ENCODE measurements around the gene THOC6.

THOC6 gene

GRCh38 chr16:3047387-3047720 lies 23.5 kb downstream of the THOC6 start:
- no peaks in the 10 kb centered on the region for H3K79me2 ChIP-seq (ENCODE audit: low read length)
- no peak for DNase-seq
- peaks cover 92% of the 10 kb centered on the region for H3K27me3 ChIP-seq (replicated peaks; ENCODE audit: insufficient read depth, low read length)
- 0 out of 2 replicates have a peak, but pooled peaks cover 5% of the 10 kb centered on the region for H3K4me1 ChIP-seq (ENCODE audit: low read length)
- TF ChIP-seq CTCF (IDR thresholded peaks at IDR 0.05; ENCODE audit: low read length) (no peak), EZH2phosphoT487 (IDR thresholded peaks at IDR 0.05; ENCODE audit: low read length) (no peak), EZH2 (optimal IDR thresholded peaks at IDR 0.05; ENCODE audit: low read depth, low read length) (no peak)
- H2AFZ ChIP-seq (ENCODE audit: low read length) = no peak overlapping the region
- H3K4me2 ChIP-seq (ENCODE audit: low read depth, low read length) = no peak overlapping the region
- H3K9me3 ChIP-seq (replicated peaks; ENCODE audit: insufficient read depth, low read length) = no peaks in the 10 kb centered on the region
- no peaks in the 10 kb centered on the region for H4K20me1 ChIP-seq (ENCODE audit: insufficient read depth, low read length)
- no peaks in the 10 kb centered on the region for H3K9me2 ChIP-seq (replicated peaks; ENCODE audit: insufficient read depth, low read length)
- H3K4me3 ChIP-seq (ENCODE audit: low read length) = no peak overlapping the region
- H3K9ac ChIP-seq (ENCODE audit: low read length) = no peak overlapping the region
- H3K36me3 ChIP-seq (replicated peaks; ENCODE audit: insufficient read depth, low read length) = no peaks in the 10 kb centered on the region
- no peak overlapping the region for H3K27ac ChIP-seq (ENCODE audit: low read length)
- H3F3A ChIP-seq (ENCODE audit: insufficient read depth, low read length) = no peaks in the 10 kb centered on the region

- no peak for DNase-seq
- Histone ChIP-seq H3K4me3 (ENCODE audit: low read length) (no peak overlapping the region), H3K79me2 (ENCODE audit: low read length) (no peaks in the 10 kb centered on the region), H3K9me3 (replicated peaks; ENCODE audit: insufficient read depth, low read length) (no peaks in the 10 kb centered on the region), H3K4me2 (ENCODE audit: low read depth, low read length) (no peak overlapping the region), H4K20me1 (ENCODE audit: insufficient read depth, low read length) (no peaks in the 10 kb centered on the region), H3K36me3 (replicated peaks; ENCODE audit: insufficient read depth, low read length) (no peaks in the 10 kb centered on the region), H2AFZ (ENCODE audit: low read length) (no peak overlapping the region), H3K4me1 (ENCODE audit: low read length) (0 out of 2 replicates have a peak, but pooled peaks cover 5% of the 10 kb centered on the region), H3K27ac (ENCODE audit: low read length) (no peak overlapping the region), H3K9me2 (replicated peaks; ENCODE audit: insufficient read depth, low read length) (no peaks in the 10 kb centered on the region), H3K9ac (ENCODE audit: low read length) (no peak overlapping the region), H3F3A (ENCODE audit: insufficient read depth, low read length) (no peaks in the 10 kb centered on the region), H3K27me3 (replicated peaks; ENCODE audit: insufficient read depth, low read length) (peaks cover 72% of the 10 kb centered on the region)
- TF ChIP-seq CTCF (IDR thresholded peaks at IDR 0.05; ENCODE audit: low read length) (no peak), EZH2 (optimal IDR thresholded peaks at IDR 0.05; ENCODE audit: low read depth, low read length) (no peak), EZH2phosphoT487 (IDR thresholded peaks at IDR 0.05; ENCODE audit: low read length) (no peak)
These were observed 26.2 kb downstream of the THOC6 start for GRCh38 chr16:3049921-3050481.

- Histone ChIP-seq H3K9ac (ENCODE audit: low read length) (no peak overlapping the region), H3K9me2 (replicated peaks; ENCODE audit: insufficient read depth, low read length) (no peaks in the 10 kb centered on the region), H3K4me1 (ENCODE audit: low read length) (0 out of 2 replicates have a peak, but pooled peaks cover 5% of the 10 kb centered on the region), H3K27ac (ENCODE audit: low read length) (no peak overlapping the region), H3K9me3 (replicated peaks; ENCODE audit: insufficient read depth, low read length) (no peaks in the 10 kb centered on the region), H4K20me1 (ENCODE audit: insufficient read depth, low read length) (no peaks in the 10 kb centered on the region), H3K4me2 (ENCODE audit: low read depth, low read length) (no peak overlapping the region), H3K79me2 (ENCODE audit: low read length) (no peaks in the 10 kb centered on the region), H2AFZ (ENCODE audit: low read length) (no peak overlapping the region), H3K36me3 (replicated peaks; ENCODE audit: insufficient read depth, low read length) (no peaks in the 10 kb centered on the region), H3F3A (ENCODE audit: insufficient read depth, low read length) (no peaks in the 10 kb centered on the region), H3K27me3 (replicated peaks; ENCODE audit: insufficient read depth, low read length) (peaks cover 72% of the 10 kb centered on the region), H3K4me3 (ENCODE audit: low read length) (no peak overlapping the region)
- no peak for DNase-seq
- TF ChIP-seq EZH2 (optimal IDR thresholded peaks at IDR 0.05; ENCODE audit: low read depth, low read length) (no peak), EZH2phosphoT487 (IDR thresholded peaks at IDR 0.05; ENCODE audit: low read length) (no peak), CTCF (IDR thresholded peaks at IDR 0.05; ENCODE audit: low read length) (no peak)
These were observed 26.7 kb downstream of the THOC6 start for GRCh38 chr16:3050487-3050886.
